GM18873 (cell line): Measurements from ENCODE around the gene LAPTM5.

Source experiments
- ATAC-seq: cut with Tn5 transposase; IDR thresholded peaks from one replicate; pipeline ENCODE4 v1.9.1; 2021; ENCODE audit warnings: mild to moderate bottlenecking, moderate library complexity, moderate number of reproducible peaks; ENCODE audit not compliant: unreplicated experiment, low FRiP score

LAPTM5 gene

DNA sequence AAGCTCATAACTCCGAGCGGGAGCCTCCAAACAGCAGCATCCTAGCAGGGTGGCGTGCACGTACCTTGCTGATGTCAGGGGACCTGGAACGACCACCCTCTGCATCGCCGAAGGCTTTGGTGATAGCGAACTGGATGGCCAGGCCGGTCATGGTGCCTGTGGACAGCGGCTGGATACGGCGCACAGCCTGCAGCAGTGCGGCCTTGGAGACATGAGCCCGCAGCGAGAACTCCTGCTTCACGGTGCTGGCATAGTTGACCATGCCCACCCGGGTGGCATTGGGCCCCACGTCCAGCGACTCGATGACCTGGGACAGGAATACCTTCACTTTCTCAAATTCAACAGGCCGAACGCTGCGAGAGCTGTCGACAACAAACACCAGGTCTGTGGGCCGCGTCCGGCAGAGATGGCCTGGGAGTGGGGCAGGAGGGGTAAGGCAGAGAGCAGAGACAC is 36.2 kb downstream of the LAPTM5 start:
- no peak for ATAC-seq

DNA sequence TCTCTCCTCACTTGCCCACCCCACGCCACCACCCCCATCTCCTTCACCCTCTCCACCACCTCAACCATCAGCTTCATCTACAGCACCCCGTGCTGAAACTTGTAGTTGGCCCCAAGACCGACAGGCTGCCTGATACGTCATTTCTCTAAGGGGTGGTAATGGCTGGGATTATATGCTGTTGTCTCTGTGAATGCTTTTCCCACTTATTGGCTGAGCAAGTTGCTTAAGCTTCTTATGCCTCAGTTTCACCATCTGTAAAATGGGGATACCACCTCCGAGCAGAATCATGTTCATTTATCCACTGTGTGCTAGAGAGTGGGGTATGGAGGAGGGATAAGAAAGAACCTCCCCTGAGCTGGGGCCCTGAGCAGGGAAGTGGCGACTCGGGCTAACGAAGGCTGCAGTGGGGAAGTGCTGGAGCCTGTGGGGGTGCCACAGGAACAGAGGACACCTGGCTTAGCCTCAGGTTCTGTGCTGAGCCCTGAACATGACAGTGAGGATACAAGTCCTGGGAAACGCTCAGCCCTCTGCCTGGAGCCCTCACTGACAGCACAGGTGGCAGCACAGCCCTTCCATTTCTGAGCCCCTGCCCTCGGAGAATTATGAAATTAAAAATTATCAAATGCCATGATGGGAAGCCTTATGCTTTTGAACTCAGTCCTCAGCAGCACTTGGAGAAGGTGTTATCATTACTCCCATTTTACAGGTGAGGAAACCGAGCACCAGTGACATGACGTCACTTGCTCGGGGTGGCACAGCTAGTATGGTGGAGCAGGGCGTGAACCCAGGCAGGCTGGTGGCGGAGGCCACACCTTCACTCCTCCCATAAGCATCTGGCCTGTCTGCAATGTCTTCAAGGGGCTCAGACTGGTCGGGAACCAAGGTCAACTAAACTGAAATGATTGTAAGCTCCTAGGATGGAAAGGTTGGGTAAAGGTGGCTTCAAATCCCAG is 37.0 kb downstream of the LAPTM5 start:
- ATAC-seq, result no peak

DNA sequence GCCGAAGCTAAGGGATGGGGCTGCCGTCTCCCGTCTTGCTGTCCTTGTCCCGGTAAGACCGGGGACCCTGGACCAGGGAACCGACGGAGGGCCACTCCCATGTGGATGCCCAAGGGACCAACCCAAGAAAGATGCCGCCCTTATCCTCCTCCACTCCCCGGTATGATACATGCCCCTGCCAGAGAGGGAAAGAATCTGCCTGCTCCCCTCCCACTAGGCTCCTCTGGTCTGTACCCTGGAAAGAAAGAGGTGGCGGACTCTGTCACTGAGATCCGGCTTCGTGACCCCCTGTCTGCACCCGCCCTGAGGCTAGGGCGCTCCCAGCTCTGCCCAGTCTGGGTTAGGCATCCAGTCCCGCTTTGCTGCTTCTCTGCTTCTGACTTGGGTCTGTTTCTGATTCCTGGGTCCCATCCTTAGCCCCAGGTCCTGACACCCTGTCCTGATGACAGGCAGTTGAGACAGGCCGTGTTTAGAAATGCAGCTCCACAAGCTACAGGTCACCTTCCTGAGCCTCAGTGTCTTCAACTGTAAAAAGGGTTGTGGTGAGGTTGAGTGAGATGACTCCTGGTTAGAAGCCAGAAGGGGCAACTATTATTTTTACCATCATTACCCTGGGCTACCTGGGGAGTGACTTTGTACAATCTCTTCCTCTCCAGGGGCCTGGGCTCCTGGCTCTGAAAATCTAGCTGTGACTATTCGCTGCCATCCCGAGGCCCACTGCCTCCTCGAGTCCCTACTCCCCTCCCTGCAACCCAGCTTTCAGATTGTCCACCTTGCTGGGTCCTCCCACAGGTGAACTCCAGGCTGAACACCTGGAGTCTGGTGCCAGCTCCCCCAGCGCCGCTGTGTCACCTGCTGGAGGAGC is 37.9 kb downstream of the LAPTM5 start:
- ATAC-seq, result no peak

DNA sequence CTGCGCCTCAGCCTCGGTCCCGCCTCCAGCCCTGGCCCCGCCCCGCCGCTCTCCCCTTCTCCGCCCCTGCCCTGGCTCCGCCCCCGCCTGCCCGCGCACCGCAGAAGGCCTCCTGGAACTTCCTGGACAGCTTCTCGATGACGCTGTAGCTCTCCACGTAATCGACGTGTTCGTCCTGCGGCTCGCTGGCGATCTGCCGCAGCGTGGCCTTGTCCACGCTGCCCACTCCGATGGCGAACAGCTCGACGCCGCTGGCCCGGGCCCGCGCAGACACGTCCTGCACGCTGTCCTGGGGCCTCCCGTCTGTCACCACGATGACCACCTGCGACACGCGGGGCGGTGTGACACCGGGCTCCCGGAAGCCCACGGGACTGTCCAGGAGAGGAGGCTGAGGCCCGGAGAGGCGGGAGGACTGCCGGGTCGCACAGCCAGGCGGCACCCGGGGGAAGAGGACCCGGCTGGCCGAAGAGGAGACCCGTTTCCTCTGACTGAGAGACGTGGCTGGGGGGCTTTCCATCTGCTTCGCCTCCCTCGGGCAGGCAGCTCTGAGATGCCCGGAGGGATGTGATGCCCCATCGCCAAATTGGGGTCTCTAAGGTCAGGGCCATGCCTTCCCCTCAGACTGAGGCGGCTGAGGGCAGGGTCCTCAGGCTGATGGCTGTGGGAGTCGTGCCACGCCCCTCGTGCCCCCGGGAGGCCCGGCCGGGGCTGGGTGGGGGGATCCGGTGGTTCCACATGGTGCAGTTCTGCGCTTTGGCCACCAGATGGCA is 38.8 kb downstream of the LAPTM5 start:
- ATAC-seq, result peak; percentile 43

DNA sequence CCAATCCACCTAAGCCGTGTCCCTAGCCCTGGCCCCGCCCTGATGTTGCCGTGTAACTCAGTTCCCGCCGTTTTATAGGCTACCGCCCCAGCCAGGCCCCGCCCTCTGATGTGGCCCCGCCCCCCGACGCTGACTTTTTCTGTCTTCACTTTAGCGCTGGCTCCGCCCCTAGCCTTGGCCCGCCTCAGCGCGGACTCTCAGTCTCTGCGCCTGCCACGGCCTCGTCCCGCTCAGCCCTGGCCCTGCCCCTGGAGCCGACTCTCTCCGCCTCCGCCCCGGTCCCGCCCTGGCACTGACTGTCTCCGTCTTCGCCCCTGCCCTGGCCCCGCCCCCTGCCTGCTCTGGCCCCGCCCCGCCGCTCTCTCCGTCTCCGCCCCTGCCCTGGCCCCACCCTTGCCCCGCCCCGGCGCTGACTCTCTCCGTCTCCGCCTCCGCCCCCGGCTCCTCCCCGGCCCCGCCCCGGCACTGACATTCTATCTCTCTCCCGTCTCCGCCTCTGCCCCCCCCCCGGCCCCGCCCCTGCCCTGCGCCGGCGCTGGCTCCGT is 39.4 kb downstream of the LAPTM5 start:
- ATAC-seq, result peak; percentile 45

DNA sequence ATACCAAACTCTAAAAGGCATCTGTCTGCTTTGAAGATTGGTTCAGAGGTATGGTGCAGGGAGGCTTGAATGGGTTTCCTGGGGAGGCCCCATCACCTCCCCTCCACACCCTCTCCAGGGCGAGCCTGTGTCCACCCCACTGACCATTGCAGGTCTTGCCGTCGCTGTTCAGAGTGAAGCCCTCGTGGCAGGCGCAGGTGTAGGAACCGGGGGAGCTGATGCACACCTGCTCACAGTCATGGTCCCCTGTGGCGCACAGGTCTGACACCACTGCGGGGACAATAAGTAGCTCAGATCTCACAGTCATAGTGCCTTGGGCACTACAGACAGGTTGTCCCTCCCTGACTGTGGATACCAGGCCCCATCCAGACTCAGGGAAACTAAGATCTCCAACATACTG is 40.9 kb downstream of the LAPTM5 start:
- no peak for ATAC-seq

DNA sequence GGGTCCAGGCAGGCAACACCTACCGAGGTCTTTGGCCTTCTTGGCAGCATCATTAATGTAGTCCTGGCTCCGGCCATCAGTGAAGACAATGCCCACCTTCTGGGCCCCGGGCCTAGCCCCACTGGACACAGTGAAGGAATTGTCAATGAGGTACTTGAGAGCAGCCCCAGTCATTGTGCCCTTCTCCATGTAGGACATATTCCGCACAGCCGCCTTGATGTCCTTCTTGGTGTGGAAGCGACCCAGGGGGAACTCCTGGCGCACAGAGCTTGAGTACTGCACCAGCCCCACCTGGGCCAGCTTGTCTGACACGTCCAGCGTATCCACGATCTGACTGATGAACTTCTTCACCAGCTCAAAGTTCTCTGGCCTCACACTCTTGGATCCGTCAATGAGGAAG is 41.7 kb downstream of the LAPTM5 start:
- no peak for ATAC-seq

DNA sequence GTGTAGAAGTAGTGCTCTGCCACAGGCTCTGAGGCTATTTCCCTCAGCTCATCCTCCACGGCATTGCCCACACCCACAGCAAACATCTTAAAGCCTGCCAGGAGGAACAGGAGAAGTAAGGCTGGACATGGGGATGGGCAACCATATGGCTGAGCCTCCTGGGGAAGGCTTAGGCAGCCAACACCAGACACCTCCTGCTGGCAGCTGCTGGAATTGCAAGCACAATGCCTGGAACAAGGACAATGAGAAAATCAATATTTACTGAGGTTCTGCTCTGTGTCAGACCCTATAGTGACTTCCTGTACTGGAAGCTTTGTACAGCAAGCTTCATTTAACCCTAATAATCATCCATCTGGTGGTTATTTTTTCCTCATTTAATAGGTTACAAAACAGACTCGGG is 42.4 kb downstream of the LAPTM5 start:
- ATAC-seq, result no peak

DNA sequence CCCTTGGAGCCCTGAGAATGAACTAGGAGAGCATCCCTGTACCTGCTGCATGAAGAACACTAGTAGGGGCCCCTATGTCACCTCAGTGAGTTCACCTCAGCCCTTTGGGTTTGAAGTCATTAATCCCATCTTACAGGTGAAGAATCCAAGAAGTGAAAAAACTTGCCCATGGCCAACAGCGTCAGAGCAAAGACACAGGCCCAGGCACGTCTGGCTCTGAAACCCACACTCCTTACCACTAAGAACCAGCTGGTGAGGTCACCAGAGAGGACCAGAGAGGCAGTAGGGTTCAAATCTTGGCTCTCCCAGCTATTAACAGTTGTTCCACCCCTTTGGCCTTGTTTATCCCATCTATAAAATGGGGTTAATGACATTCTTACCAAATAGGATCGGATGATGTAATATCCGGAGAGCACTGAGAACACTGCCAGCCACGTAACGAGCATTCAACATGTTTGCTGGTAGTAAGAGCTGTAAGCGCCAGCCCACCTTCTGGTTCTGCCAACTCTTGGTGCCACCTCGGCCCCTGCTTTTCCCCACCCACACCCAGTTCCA is 43.0 kb downstream of the LAPTM5 start:
- ATAC-seq, result no peak

DNA sequence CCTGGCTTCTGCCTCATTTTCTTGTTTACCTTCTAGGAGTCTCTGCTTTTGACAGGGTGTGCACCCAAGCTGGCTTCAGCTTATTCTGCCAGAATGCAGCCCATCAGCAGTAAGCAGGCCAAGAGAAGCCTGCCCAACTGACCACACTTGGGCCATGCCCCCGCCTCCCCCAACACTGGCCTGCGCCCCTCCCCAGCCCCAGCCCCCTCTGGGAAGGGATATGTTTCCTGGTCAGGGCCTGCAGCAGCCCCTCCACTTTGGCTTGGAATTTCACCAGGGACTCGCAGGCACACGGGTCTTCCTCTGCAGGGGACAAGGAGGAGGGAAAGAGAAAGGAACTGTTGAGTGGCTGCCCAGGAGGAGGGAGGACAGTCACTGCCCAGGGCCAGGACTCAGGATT is 43.5 kb downstream of the LAPTM5 start:
- ATAC-seq, result no peak

DNA sequence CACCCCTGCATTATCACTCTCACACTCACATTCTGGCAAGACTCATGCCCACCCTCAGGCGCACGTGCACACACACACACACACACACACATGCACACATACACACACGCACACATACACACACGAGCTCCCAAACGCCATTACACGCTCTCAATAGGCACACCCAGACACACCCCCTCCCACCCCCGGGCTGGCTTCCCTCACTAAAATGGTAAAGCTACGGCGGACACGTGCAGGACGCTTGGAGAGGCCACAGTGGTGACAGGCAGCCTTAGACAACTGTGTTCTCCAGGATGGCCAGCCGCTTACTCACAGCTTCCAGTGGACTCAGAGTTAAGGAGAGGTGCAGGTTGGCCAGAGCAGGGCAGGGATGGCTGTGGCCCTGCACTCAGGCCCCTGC is 44.3 kb downstream of the LAPTM5 start:
- ATAC-seq, result no peak

DNA sequence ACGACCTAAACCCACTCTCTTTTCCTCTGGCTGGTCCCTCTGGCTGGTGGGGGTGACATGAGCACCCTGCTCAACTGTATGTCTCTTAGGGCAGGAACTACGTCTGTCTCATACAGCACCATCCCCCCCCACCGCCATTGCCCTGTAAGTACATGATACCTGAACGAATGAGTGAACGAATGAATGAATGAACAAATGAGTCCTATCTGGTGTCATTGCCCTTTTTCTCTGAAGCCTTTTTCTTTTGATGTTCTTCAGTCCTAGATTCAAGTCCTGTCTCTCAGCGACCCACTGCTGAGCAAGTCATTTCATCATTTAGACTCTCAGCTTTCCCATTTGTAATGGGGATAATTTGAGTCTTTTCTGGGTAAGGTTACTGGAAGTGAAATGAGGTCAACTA is 45.0 kb downstream of the LAPTM5 start:
- ATAC-seq, result no peak

DNA sequence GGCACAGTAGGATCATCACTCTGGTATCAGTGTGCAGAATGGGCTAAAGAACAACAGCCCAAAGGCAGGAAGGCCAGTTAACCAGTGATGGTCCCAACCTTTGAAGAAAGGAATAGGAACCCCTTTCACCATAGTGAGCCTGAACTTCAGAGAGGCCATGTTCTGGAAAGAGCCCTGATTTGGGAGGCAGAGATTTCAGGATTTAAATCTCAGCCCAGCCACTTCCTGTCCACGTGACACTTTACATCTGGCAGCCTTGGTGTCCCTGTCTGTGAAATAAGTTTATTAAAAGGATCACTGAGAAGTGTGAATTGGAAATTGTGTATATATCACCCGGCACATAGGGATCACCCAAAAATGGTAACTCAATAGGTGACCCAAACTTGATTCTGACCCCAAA is 47.2 kb downstream of the LAPTM5 start:
- no peak for ATAC-seq

DNA sequence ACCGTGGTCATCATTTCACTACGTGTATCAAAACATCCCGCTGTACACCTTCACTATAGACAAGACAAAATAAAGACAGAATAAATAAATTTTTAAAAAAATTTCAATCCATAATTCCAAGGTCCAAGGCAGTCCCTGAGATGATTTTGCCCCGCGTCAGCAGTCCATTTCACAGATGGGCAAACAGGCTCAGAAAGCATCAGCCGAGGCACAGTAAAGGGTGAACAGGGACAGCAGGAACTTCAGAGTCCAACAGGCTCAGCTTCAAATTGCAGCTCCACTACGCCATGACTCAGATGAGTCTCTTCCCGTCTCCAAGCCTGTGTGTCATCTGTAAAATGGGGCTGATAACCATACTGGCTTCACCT is 49.2 kb downstream of the LAPTM5 start:
- ATAC-seq, result no peak

DNA sequence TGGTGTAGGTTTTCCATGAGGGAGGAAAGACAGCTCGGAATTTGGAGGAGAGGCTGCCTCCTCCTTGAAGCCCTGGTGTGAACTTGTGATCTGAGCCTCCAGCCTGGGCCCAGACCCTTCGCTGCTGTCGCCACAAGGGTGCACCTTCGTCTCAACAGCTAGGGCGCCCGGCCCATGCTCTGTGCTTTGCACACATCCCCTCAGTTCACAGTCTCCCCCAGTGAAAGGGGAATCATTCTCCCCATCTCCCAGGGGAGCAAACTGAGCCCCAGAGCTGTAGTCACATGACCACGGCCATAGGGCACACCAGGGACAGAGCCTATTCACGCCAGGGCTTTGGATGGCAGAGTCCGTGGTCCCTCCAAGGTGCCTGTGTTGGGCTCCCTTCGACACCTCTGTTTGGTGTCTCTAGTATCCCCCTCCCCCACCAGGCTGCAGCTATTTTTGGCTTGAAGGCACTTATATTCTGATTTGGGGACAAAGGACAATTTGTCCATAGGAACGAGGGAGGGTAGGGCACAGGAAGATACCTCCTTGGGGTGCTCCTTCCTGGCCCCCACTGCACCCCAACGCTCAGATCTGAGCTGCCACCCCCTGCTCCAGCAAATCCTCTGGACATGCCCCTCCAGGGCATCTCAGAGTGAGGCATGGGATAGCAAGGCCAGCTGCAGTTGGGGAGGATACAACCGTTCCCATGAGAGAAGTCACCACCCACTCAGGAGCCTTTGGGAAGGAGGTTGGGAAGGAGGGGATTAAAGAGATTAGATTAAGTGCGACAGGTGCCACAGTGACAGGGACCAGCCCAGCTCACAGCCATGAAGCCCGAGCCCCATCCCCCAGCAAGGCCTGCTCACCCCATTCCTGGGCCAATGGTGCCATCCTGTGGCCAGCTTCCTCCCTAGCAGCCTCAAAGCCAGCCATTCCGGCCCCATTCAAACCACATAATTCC is 49.9 kb downstream of the LAPTM5 start:
- ATAC-seq, result no peak

DNA sequence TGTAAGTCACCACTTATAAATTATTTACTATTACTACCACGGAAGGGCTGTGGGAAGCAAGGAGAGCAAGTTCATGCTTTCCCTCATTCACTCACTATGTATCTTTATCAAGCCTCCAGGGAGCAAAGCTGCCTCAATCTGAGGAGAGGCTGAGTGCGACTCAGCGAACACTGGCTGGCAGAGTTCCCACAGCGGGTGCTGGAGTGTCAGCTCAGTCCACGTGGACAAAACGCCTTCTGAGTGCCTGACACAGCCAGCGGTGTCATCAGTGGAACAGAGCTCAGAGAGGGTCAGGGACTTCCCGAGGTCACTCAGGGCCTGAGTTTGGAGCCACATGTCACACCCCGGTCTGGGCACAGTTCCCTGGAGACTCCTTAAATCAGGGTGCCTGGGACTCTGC is 51.0 kb downstream of the LAPTM5 start:
- ATAC-seq, result no peak

DNA sequence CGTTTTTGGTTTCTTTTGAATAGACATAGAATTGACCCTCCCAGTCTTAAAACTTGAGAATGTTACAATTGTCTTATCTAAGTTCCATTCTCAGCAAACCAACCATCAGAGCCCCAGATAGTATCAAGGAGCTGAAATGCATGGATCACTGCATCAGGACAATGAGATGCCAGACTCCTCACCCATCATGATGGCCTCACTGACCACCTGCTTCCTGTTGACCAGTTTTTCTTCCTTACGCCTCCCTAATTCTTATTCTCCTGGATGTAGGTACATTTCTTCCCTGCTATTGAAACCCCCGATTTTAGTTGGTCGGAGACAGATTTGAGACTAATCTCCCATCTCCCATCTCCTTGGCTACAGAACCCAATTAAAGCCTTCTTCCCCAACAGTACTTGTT is 51.9 kb downstream of the LAPTM5 start:
- ATAC-seq, result no peak

DNA sequence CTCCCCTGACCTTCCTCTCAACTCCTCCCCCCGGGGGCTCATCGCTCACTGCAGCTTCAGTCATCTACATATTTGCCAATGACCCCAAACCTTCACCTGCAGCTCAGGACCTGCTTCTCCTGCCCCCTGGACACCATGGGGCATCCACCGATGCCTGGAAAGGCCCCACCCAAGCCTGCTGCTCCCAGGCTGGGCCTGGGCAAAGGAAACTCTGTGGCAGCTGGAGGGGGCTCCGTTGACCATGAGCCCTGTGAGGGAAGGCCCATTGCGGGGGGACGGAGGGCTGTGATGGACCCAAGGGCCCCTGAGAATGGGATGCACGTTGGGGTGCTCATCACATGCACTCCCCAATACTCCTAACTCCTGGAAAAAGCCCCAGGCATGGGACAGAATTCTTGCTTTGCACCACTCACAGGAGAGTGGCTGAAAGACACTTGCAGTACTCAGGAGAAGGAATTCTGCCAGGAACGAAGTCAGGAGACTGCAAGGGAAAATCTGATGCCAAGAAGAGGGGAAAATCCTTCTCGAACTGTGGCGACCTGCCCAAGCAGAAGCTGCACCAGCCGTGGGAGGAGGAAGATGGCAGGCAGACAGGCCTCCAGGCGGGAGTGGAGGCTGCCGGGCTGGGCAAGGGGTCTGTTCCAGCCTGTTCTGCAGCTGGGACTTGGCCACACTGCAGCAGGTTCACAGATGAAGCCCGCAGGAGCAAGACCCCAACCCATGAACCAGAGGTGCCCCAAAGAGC is 52.6 kb downstream of the LAPTM5 start:
- no peak for ATAC-seq
